K562 (cell line): ENCODE data around the gene SUDS3. TPM values are rescaled to one million over a fixed set of nuclear protein-coding genes. Genes with fewer than 3 reads are reported as not detected.

Source experiments
- ARID4B ChIP-seq: sonication (generic); formaldehyde crosslinking; IDR thresholded peaks from 2 replicates; pipeline ENCODE4 v1.8.0; 2022; ENCODE audit warnings: mild to moderate bottlenecking, missing genetic modification reagents
- BRCA1 ChIP-seq, 2 experiments: fragments of 450-650 bp in 1 of 2; sonication (generic) in 1 of 2; formaldehyde crosslinking in 1 of 2; IDR thresholded peaks; 2 replicates each; pipeline versions ENCODE4 v1.5.0 to v1.6.1; 2017 to 2020; ENCODE audit warnings: mild to moderate bottlenecking in 1 of 2, missing genetic modification reagents in 1 of 2
- BRD9 ChIP-seq: fragments of 450-650 bp; IDR thresholded peaks from 2 replicates; pipeline ENCODE4 v1.6.1; 2018; ENCODE audit warnings: low read depth; ENCODE audit not compliant: partially characterized antibody
- CBFB ChIP-seq: sonication (generic); formaldehyde crosslinking; IDR thresholded peaks from 2 replicates; pipeline ENCODE4 v1.4.0; 2020; ENCODE audit warnings: mild to moderate bottlenecking, missing genetic modification reagents
- GTF2A2 ChIP-seq: IDR thresholded peaks from 2 replicates; pipeline ENCODE4 v1.6.1; 2016; ENCODE audit warnings: mild to moderate bottlenecking, missing genetic modification characterization, missing compliant biosample characterization
- HNRNPLL ChIP-seq: fragments of 200-400 bp; formaldehyde crosslinking; IDR thresholded peaks from 2 replicates; pipeline ENCODE4 v1.6.1; 2017; ENCODE audit warnings: low read length, low read depth, mild to moderate bottlenecking; ENCODE audit not compliant: poor library complexity, severe bottlenecking
- NR4A1 ChIP-seq, 2 experiments: fragments of 250-450 bp in 1 of 2; fragments of 450-650 bp in 1 of 2; sonication (Bioruptor Pico) in 1 of 2; IDR thresholded peaks; 2 replicates each; pipeline versions ENCODE4 v1.4.0 to v1.6.1; 2016 to 2020; ENCODE audit warnings: mild to moderate bottlenecking in 2 of 2, missing compliant biosample characterization in 1 of 2, missing genetic modification characterization in 1 of 2, moderate library complexity in 1 of 2
- RBM22 ChIP-seq: fragments of 200-400 bp; formaldehyde crosslinking; IDR thresholded peaks from 2 replicates; pipeline ENCODE4 v1.6.1; 2018; ENCODE audit warnings: low read length, low read depth; ENCODE audit not compliant: poor library complexity, severe bottlenecking
- SNRNP70 ChIP-seq: fragments of 200-400 bp; formaldehyde crosslinking; optimal IDR thresholded peaks from 2 replicates; pipeline ENCODE3; 2017; ENCODE audit warnings: low read depth, low read length
- U2AF2 ChIP-seq: fragments of 200-400 bp; formaldehyde crosslinking; optimal IDR thresholded peaks from 2 replicates; pipeline ENCODE3; 2017; ENCODE audit warnings: low read depth, mild to moderate bottlenecking, low read length
- ZNF134 ChIP-seq: fragments of 250-450 bp; sonication (Bioruptor Pico); conservative IDR thresholded peaks from 2 replicates; pipeline ENCODE4 v1.4.0; 2020
- ZNF324 ChIP-seq: fragments of 250-450 bp; sonication (Bioruptor Pico); IDR thresholded peaks from 2 replicates; pipeline ENCODE4 v1.4.0; 2020; ENCODE audit warnings: mild to moderate bottlenecking
- ZNF384 ChIP-seq: IDR thresholded peaks from 2 replicates; pipeline ENCODE4 v1.6.1; 2012; ENCODE audit warnings: low read depth, low read length, improper control_type of control experiment
- ZNF518B ChIP-seq: fragments of 250-450 bp; sonication (Bioruptor Pico); IDR thresholded peaks from 2 replicates; pipeline ENCODE4 v1.5.0; 2021; ENCODE audit warnings: mild to moderate bottlenecking, moderate library complexity
- polyA plus RNA-seq, 8 experiments: library from polyadenylated mRNA; depleted of rRNA in 4 of 8; stranded (reverse) in 5 of 8; unstranded in 3 of 8; fragments of >200 nt; fragmentation: Nextera tagmentation in 2 of 8; fragmentation: Illumina TruSeq in 1 of 8; extraction: Ambion mirVana in 2 of 8; extraction: Trizol in 1 of 8; gene quantifications; 2 replicates each; pipeline versions ENCODE4 v1.2.1 to v1.2.3, GENCODE V29; 2011 to 2014; ENCODE audit warnings: inconsistent platforms in 1 of 8, missing spikeins in 1 of 8
- total RNA-seq, 7 experiments: library from RNA; depleted of rRNA in 6 of 7; stranded (reverse); fragments of >200 nt in 6 of 7; fragmentation: Illumina TruSeq in 2 of 7; extraction: Trizol in 2 of 7; gene quantifications; 2 replicates each; pipeline versions ENCODE4 v1.2.1 to v1.2.3, GENCODE V29; 2011 to 2021; ENCODE audit warnings: low replicate concordance in 1 of 7

Gene SUDS3
- total and polyA plus RNA-seq, 9 of the 15 experiments (the other 6 are each of a cell fraction or from before 2014, with no cell fraction given), result 6.6 to 30.5 (median 23.3) TPM

GRCh38 chr12:118376089-118377020 is at the start of gene SUDS3 (continued):
- TF ChIP-seq BRCA1 (IDR thresholded peaks at IDR 0.05), result no peak
- no peak for TF ChIP-seq BRCA1 (CRISPR knock-in tag; IDR thresholded peaks at IDR 0.05)
- no peak for TF ChIP-seq U2AF2
- no peak for TF ChIP-seq SNRNP70
- no peak for TF ChIP-seq GTF2A2
- no peak for TF ChIP-seq NR4A1 (CRISPR knock-in tag; IDR thresholded peaks at IDR 0.05)
- 0 out of 2 replicates have a peak, but pooled peaks have one; percentile 49 for TF ChIP-seq NR4A1 (tag; IDR thresholded peaks at IDR 0.05)
- peak; percentile 66 for TF ChIP-seq BRD9
- TF ChIP-seq ZNF324 (CRISPR knock-in tag), result no peak
- TF ChIP-seq ARID4B (CRISPR knock-in tag), result peak; percentile 93
- 0 out of 2 replicates have a peak, but pooled peaks have one; percentile 15 for TF ChIP-seq ZNF384
- no peak for TF ChIP-seq RBM22
- peak; percentile 22 for TF ChIP-seq HNRNPLL
- no peak for TF ChIP-seq ZNF518B (CRISPR knock-in tag)
- no peak for TF ChIP-seq ZNF134
- TF ChIP-seq CBFB (CRISPR knock-in tag), result no peak
